Measurements from ENCODE around the gene KLF12. TPM values are rescaled to one million over a fixed set of nuclear protein-coding genes. Genes with fewer than 3 reads are reported as not detected.

Gene KLF12
- total and polyA plus RNA-seq, 2 experiments from 2014 or later: 6.4 to 7.7 TPM

DNA sequence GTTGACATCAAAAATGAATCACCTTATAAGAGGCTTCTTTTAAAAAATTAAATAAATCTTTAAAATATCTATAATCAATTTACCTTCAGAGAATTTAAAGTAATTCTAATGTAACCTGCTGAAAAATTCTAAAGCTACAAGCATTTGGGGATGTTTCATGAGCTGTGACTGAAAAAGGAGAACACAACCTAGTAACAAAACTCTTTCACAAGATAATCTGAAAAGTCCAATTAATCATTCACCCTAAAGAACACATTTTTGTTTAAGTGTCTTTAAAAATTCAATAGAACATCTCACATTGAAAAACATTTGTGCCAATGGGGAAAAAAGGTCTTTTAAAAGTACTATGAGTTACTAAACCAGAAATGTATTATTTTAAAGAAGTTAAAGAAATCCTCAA, 22.8 kb downstream of the KLF12 start (continued):
- TF ChIP-seq ZNF462 (CRISPR knock-in tag; IDR thresholded peaks at IDR 0.05): no peak
- no peak for TF ChIP-seq JUNB (IDR thresholded peaks at IDR 0.05; ENCODE audit: unreplicated experiment)
- no peak for TF ChIP-seq EZH2 (IDR thresholded peaks at IDR 0.05; ENCODE audit: low read depth, unreplicated experiment)
- TF ChIP-seq EZH2phosphoT487 (IDR thresholded peaks at IDR 0.05; ENCODE audit: unreplicated experiment): no peak
- no peak for TF ChIP-seq ZNF114 (CRISPR knock-in tag; IDR thresholded peaks at IDR 0.05)
- no peak for TF ChIP-seq NANOG (IDR thresholded peaks at IDR 0.05; ENCODE audit: borderline replicate concordance)
- no peak for TF ChIP-seq ETS1 (IDR thresholded peaks at IDR 0.05)

- no peak for ATAC-seq
- peaks cover 8% of the 10 kb centered on the region; the same call in 2 of the 3 replicates for H3K4me1 Mint-ChIP-seq
- Histone ChIP-seq H3K36me3 (ENCODE audit: insufficient read depth) (no peaks in the 10 kb centered on the region), H3K79me2 (replicated peaks; ENCODE audit: insufficient read depth) (peaks cover 49% of the 10 kb centered on the region), H3K4me1 (ENCODE audit: insufficient read depth) (peaks cover 10% of the 10 kb centered on the region), H3K9me2 (ENCODE audit: insufficient read depth) (no peaks in the 10 kb centered on the region), H4K20me1 (replicated peaks; ENCODE audit: insufficient read depth) (no peaks in the 10 kb centered on the region), H3K4me3 (no peak overlapping the region), H3K4me2 (no peak overlapping the region), H3K27me3 (ENCODE audit: insufficient read depth) (no peaks in the 10 kb centered on the region), H3K27ac (ENCODE audit: low read depth) (no peak overlapping the region), H3F3A (replicated peaks; ENCODE audit: low read depth) (no peaks in the 10 kb centered on the region), H2AFZ (no peak overlapping the region)
- no peak for DNase-seq (ENCODE audit: low spot score)
- H3K4me3 Mint-ChIP-seq: no peak overlapping the region
- H3K27me3 Mint-ChIP-seq (ENCODE audit: insufficient read depth, low read depth, poor library complexity): no peaks in the 10 kb centered on the region
- peaks cover 3% of the 10 kb centered on the region; the same call in 1 of the 3 replicates for H3K9me3 Mint-ChIP-seq
- H3K36me3 Mint-ChIP-seq (ENCODE audit: low read depth): peaks cover 6% of the 10 kb centered on the region; the same call in 1 of the 3 replicates
- no peak overlapping the region for H3K27ac Mint-ChIP-seq
- TF ChIP-seq NANOG (IDR thresholded peaks at IDR 0.05; ENCODE audit: borderline replicate concordance) (no peak), EZH2phosphoT487 (IDR thresholded peaks at IDR 0.05; ENCODE audit: unreplicated experiment) (no peak), JUNB (IDR thresholded peaks at IDR 0.05; ENCODE audit: unreplicated experiment) (no peak), CREB1 (CRISPR knock-in tag; IDR thresholded peaks at IDR 0.05; ENCODE audit: low read depth) (no peak), CTCF (conservative IDR thresholded peaks at IDR 0.05; ENCODE audit: low read depth in 2 of 2) (no peak), REST (IDR thresholded peaks at IDR 0.05; ENCODE audit: unreplicated experiment) (no peak)
These were observed 24.2 kb downstream of the KLF12 start for GRCh38 chr13:74110053-74110452.

Data from GM23338 (cell line).